ENCODE measurements around the gene MCTP2.

MCTP2 gene

DNA sequence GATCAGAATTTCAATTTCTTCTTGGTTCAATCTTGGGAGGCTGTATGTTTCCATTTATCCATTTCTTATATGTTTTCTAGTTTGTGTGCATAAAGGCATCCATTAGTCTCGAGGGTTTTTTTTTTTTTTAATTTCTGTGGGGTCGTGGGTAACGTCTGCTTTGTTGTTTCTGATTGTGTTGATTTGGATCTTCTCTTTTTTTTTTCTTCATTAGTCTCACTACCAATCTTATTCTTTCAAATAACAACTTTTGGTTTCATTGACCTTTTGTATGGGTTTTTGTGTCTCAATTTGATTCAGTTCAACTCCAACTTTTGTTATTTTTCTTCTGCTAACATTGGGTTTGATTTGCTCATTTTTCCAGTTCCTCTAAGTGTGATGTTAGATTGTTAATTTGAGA lies 48.9 kb downstream of the MCTP2 start:
- Mint-ChIP-seq H3K27me3 (no peaks in the 10 kb centered on the region), H3K36me3 (ENCODE audit: low read depth) (no peaks in the 10 kb centered on the region), H3K27ac (no peak overlapping the region), H3K4me3 (no peak overlapping the region), H3K9me3 (peaks cover 15% of the 10 kb centered on the region), H3K4me1 (ENCODE audit: low read depth) (no peaks in the 10 kb centered on the region)
- intact Hi-C loops (cut with micrococcal nuclease): no loop called here

DNA sequence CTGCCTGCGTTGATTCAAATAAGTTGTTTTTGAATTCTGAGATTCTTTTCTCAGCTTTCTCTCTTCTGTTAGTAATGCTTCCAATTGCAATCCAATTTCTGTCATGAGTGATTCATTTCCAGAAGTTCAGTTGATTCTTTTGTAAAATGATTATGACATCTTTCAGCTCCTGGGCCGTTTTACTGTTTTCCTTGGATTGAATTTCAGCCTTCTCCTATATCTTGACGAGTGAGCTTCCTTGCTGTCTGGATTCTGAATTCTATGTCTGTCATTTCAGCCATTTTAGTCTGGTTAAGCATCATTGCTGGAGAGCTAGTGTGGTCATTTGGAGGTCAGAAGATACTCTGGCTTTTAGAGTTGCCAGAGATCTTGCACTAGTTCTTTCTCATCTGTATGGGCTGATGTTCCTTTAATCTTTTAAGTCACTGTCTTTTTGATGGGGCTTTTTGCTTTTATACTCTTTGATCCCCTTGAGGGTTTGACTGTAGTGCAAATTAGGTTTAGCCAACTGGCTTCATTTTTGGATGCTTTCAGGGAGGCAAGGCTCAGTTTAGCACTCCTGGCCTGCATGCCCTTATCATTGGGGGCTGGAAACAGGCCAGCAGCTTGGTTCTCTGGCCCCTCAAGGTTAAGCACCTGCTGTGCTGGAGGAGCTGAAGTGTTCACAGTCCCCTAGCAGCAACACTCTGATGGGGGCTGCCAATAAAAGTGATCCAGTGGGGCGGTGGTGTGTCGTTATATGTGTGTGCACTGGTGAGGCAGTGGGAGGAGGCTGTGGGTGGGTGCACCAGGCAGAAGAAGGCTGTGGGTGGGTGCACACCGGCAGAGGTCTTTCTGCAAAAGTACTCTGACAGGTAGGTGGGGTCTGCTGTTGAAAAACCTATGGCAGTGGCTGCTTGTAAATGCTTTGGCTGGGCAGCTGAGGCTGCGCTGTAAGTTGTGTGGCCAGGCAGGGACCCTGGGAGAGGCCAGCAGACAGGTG lies 51.2 kb downstream of the MCTP2 start:
- no peak overlapping the region for H3K27ac Mint-ChIP-seq
- H3K36me3 Mint-ChIP-seq (ENCODE audit: low read depth): no peaks in the 10 kb centered on the region
- peaks cover 15% of the 10 kb centered on the region for H3K9me3 Mint-ChIP-seq
- H3K4me3 Mint-ChIP-seq: no peak overlapping the region
- intact Hi-C loops (cut with micrococcal nuclease): no loop called here
- peaks cover 4% of the 10 kb centered on the region for H3K4me1 Mint-ChIP-seq (ENCODE audit: low read depth)
- H3K27me3 Mint-ChIP-seq: peaks cover 3% of the 10 kb centered on the region

DNA sequence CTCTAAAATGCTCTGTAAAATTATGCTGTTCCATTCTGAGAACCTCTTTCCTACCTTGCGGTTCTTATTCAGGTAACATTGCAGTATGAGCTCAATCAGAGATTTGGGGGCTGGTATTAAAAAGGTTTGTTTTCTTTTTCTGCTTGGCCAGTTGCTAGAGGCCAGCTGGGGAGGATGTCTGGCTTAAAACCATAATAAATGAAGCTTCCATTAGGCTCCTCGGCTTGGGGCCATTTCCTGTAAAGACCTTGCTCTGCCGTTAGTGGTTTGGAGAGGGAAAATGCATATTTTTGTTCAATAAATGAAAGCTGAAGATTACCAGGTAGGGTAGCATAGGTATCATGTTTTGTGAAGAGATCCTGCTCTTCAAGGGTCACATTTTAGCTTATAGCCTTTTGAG lies 55.2 kb downstream of the MCTP2 start:
- H3K36me3 Mint-ChIP-seq (ENCODE audit: low read depth): no peaks in the 10 kb centered on the region
- H3K9me3 Mint-ChIP-seq: peaks cover 10% of the 10 kb centered on the region
- H3K4me3 Mint-ChIP-seq: no peak overlapping the region
- intact Hi-C loops (cut with micrococcal nuclease): no loop called here
- H3K4me1 Mint-ChIP-seq (ENCODE audit: low read depth): peaks cover 29% of the 10 kb centered on the region
- no peak overlapping the region for H3K27ac Mint-ChIP-seq
- H3K27me3 Mint-ChIP-seq: peaks cover 6% of the 10 kb centered on the region

DNA sequence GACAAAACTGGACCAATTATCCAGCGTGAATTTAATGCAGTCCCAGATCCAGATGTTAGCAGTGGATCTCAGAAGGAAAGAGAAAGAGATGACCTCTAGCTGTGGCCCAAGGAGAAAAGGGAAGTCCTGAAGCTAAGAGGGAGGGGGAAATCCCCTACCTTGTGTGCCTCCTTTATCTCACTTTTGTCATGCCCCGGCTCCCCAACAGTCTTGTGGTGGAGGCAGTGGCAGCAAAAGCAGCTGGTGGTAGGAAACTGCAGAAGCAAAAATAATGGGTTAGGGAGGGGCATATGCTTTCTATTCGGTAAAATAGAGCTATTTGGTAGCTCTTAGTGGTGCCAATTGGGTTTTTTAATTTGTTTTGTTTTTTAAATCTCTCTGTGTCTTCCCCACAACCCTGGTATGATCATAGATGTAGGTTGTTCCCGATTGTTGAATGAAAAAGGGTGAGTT lies 56.5 kb downstream of the MCTP2 start:
- Mint-ChIP-seq H3K27me3 (peaks cover 6% of the 10 kb centered on the region), H3K27ac (peak overlapping the region; percentile 60), H3K4me3 (peak overlapping the region; percentile 17), H3K9me3 (no peaks in the 10 kb centered on the region), H3K4me1 (ENCODE audit: low read depth) (peaks cover 29% of the 10 kb centered on the region), H3K36me3 (ENCODE audit: low read depth) (no peaks in the 10 kb centered on the region)
- intact Hi-C loops (cut with micrococcal nuclease): no loop called here

DNA sequence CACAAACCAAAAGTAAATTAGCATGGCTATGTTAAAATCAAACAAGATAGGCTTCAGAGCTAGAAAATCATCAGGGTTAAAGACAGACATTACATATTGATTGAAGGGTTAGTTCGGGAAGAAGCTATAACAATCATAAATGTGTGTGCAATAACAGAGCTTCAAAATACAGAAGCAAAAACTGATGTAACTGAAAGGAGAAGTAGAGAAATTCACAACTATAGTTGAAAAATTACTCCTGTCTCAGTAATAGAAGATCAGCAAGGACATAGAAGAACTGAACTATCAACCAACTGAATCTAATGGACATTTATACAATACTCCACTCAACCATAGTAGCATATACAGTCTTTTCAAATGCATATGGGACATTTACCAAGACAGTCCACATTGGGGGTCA lies 59.4 kb downstream of the MCTP2 start:
- intact Hi-C loops (cut with micrococcal nuclease): loop anchor here (10.0 kb wide), 2 partner anchors 56 to 116 kb away; partner anchors contain the start of gene MCTP2
- Mint-ChIP-seq H3K36me3 (ENCODE audit: low read depth) (no peaks in the 10 kb centered on the region), H3K27ac (no peak overlapping the region), H3K9me3 (no peaks in the 10 kb centered on the region), H3K4me1 (ENCODE audit: low read depth) (peaks cover 36% of the 10 kb centered on the region), H3K4me3 (no peak overlapping the region), H3K27me3 (peaks cover 9% of the 10 kb centered on the region)

DNA sequence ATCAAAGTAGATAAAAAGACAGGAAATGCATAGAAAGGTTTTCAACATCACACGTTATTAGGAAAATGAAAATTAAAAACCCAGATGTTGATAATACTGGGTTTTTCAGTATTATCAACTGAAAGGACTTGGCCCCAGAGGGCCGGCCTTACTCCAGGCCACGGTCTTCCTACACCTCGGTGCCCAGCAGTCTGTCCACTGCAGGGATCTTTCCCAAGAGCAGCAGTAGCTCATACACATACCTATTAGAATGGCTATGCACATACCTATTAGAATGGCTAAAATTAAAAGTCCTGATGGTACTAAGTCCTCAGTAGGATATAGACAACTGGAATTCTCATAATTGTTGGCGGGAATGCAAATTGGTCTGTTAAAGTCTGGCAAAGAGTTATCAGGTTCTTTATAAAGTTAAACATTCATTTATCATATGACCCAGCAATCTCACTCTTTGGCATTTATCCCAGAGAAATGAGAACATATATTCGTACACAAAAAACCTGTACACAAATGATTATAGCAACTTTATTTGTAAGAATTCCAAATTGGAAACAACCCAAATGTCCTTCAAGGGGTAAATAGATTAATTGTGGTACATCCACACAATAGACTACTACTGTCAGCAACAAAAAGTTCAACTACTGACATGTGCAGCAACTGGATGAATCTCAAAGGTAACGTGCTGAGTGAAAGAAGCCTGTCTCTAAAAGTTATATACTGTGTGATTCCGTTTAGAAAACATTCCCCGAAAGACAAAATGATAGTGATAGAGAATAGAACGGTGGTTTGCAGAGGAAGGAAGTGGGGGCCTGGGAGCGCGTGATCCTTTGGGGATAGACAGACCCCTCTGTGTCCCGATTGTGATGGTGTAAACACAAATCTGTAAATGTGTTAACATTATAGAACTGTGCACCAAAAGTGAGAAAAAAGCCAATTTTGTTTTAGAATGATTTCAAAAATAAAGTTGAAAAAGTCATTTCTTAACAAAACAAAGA lies 62.3 kb downstream of the MCTP2 start:
- no peaks in the 10 kb centered on the region for H3K36me3 Mint-ChIP-seq (ENCODE audit: low read depth)
- no peak overlapping the region for H3K4me3 Mint-ChIP-seq
- no peaks in the 10 kb centered on the region for H3K9me3 Mint-ChIP-seq
- peaks cover 3% of the 10 kb centered on the region for H3K27me3 Mint-ChIP-seq
- H3K4me1 Mint-ChIP-seq (ENCODE audit: low read depth): peaks cover 39% of the 10 kb centered on the region
- H3K27ac Mint-ChIP-seq: peak overlapping the region; percentile 15
- intact Hi-C loops (cut with micrococcal nuclease): loop anchor here (10.0 kb wide), 2 partner anchors 59 to 119 kb away; partner anchors contain the start of gene MCTP2

DNA sequence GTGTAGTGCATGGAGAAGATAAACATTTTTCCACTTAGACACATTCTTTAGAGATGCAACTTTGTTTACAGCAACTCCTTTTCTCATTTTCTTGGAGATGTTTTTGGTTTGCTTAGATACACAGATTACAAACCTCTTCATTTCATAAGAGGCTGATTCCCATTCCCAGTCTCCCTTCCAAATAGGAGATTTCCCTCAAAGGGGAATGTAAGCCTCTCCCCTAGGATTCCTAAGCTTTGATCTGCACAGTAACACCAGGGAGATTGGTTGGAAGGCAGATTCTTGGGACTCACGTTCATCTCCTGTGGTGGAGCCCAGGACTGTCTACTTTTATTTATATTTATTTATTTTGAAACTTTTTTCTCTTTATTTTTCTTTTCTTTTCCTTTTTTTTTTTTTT lies 63.2 kb downstream of the MCTP2 start:
- peaks cover 3% of the 10 kb centered on the region for H3K27me3 Mint-ChIP-seq
- no peaks in the 10 kb centered on the region for H3K36me3 Mint-ChIP-seq (ENCODE audit: low read depth)
- no peak overlapping the region for H3K4me3 Mint-ChIP-seq
- no peaks in the 10 kb centered on the region for H3K9me3 Mint-ChIP-seq
- H3K27ac Mint-ChIP-seq: no peak overlapping the region
- intact Hi-C loops (cut with micrococcal nuclease): loop anchor here (10.0 kb wide), 2 partner anchors 60 to 120 kb away; partner anchors contain the start of gene MCTP2
- peaks cover 33% of the 10 kb centered on the region for H3K4me1 Mint-ChIP-seq (ENCODE audit: low read depth)

DNA sequence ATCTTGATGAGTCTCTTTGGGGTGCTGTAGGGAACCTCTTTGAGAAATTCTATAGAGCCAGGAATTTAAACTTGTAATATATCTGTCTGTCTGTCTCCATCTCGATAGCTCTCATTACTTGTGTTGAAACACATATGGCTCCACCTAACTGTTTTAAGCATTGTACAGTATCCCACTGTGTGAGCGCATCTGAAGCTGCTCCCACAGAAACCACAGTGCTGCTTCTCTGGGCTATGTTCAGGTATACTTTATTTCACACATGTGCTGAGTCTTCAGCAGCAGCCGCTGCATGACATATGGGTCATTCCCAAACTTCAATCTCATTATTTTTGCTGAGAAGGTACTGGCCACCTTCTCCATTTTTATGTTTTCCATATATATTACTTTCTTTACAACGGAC lies 63.9 kb downstream of the MCTP2 start:
- H3K36me3 Mint-ChIP-seq (ENCODE audit: low read depth): no peaks in the 10 kb centered on the region
- H3K9me3 Mint-ChIP-seq: no peaks in the 10 kb centered on the region
- intact Hi-C loops (cut with micrococcal nuclease): loop anchor here (10.0 kb wide), 2 partner anchors 60 to 120 kb away; partner anchors contain the start of gene MCTP2
- peaks cover 3% of the 10 kb centered on the region for H3K27me3 Mint-ChIP-seq
- no peak overlapping the region for H3K27ac Mint-ChIP-seq
- peaks cover 33% of the 10 kb centered on the region for H3K4me1 Mint-ChIP-seq (ENCODE audit: low read depth)
- no peak overlapping the region for H3K4me3 Mint-ChIP-seq

DNA sequence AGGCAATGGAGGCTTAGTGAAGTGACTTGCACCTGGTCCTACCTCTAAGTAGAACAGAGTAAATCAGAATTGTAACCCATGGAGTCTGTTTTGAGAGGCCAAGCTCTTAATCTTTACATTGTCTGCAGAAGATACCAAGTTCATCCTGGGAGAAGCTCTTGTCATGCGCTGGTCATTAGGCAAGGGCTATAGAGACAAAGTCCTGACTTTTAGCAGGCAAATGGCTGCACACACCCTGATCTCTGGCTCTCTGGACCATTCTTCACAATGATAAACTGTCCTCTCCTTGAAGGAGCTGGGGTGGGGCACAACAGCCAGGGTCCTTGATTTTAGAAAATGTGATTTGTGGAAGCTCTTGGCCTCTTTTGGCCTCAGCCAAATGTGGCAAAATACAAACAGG lies 65.4 kb downstream of the MCTP2 start:
- Mint-ChIP-seq H3K27ac (no peak overlapping the region), H3K9me3 (no peaks in the 10 kb centered on the region), H3K4me1 (ENCODE audit: low read depth) (peaks cover 26% of the 10 kb centered on the region), H3K36me3 (ENCODE audit: low read depth) (no peaks in the 10 kb centered on the region), H3K27me3 (peaks cover 3% of the 10 kb centered on the region), H3K4me3 (no peak overlapping the region)
- intact Hi-C loops (cut with micrococcal nuclease): loop anchor here (10.0 kb wide), 2 partner anchors 62 to 122 kb away; partner anchors contain the start of gene MCTP2

DNA sequence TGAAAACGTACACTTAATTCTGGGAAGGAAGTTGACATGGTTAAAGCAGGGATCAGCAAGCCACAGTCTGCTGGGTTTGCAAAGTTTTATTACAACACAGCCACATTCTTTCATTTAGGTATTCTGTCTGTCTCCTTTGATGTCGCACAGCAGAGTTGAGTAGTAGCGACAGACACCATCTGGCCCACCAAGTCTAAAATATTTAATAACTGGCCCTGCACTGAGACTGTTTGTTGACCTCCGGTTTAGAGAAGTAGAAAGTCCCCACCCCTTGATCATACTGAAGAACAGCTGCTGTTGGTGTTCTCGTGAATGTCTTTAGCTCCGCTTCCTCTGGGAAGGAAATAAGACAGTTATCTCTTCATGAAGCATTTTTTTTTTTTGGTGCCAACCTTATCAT lies 66.2 kb downstream of the MCTP2 start:
- Mint-ChIP-seq H3K4me3 (peak overlapping the region; percentile 17), H3K36me3 (ENCODE audit: low read depth) (peaks cover 1% of the 10 kb centered on the region), H3K4me1 (ENCODE audit: low read depth) (peaks cover 33% of the 10 kb centered on the region), H3K27ac (peak overlapping the region; percentile 66), H3K27me3 (peaks cover 3% of the 10 kb centered on the region), H3K9me3 (peaks cover 2% of the 10 kb centered on the region)
- intact Hi-C loops (cut with micrococcal nuclease): loop anchor here (10.0 kb wide), 2 partner anchors 63 to 123 kb away; partner anchors contain the start of gene MCTP2

DNA sequence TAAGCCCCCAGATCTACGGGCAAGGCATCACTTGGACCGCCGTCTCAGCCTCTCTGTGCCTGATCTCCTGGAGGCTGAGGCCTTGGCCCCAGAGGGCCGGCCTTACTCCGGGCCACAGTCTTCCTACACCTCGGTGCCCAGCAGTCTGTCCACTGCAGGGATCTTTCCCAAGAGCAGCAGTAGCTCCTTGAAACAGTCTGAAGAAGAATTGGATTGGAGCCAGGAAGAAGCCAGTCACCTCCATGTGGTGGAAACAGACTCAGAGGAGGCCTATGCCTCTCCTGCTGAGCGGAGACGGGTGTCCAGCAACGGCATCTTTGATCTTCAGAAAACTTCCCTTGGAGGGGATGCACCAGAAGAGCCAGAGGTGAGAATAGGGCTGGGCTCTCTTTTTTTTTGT lies 67.0 kb downstream of the MCTP2 start:
- Mint-ChIP-seq H3K4me1 (ENCODE audit: low read depth) (peaks cover 33% of the 10 kb centered on the region), H3K4me3 (no peak overlapping the region), H3K9me3 (peaks cover 7% of the 10 kb centered on the region), H3K27ac (peak overlapping the region; percentile 66), H3K36me3 (ENCODE audit: low read depth) (peaks cover 5% of the 10 kb centered on the region), H3K27me3 (peaks cover 3% of the 10 kb centered on the region)
- intact Hi-C loops (cut with micrococcal nuclease): loop anchor here (10.0 kb wide), 2 partner anchors 64 to 124 kb away; partner anchors contain the start of gene MCTP2

DNA sequence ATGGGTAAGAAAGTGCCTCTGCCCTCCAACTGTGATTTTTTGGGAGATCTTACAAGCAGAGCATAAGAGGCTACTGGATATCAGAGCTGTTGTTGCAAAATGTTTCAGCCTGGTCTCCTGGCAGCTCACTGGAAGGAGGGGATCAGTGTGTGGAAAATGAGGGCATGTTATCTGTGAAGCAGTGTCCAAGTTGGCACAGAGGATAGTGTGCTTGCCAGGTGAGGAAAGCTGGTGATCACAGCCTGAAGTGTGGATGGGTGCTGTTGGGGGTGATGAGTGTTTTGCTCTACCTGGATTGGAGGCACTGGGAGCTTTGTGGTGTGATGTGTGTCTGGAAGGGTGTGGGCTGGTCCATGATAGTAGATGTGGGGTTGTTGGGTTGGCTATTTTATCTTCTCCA lies 69.3 kb downstream of the MCTP2 start:
- Mint-ChIP-seq H3K27ac (no peak overlapping the region), H3K9me3 (peaks cover 7% of the 10 kb centered on the region), H3K4me3 (no peak overlapping the region), H3K27me3 (no peaks in the 10 kb centered on the region), H3K36me3 (ENCODE audit: low read depth) (peaks cover 5% of the 10 kb centered on the region), H3K4me1 (ENCODE audit: low read depth) (peaks cover 26% of the 10 kb centered on the region)
- intact Hi-C loops (cut with micrococcal nuclease): no loop called here

DNA sequence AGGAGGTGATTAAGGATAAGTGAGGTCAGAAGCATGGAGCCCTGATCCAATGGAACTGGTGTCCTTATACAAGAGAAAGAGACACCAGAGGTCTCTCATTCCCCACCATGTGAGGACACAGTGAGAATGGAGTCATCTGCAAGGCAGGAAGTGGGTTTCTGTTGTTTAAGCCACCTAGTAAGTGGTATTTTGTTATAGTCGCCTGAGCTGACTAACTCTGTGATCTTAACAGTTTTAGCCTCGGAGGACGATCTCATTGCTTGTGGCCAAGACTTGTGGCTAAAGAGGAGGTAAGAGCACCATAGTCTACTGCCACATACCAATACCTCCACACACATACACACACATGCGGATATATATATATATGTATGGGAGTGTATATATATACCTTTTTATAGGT lies 73.8 kb downstream of the MCTP2 start:
- H3K4me3 Mint-ChIP-seq: no peak overlapping the region
- no peaks in the 10 kb centered on the region for H3K27me3 Mint-ChIP-seq
- H3K36me3 Mint-ChIP-seq (ENCODE audit: low read depth): peaks cover 5% of the 10 kb centered on the region
- H3K27ac Mint-ChIP-seq: no peak overlapping the region
- peaks cover 7% of the 10 kb centered on the region for H3K9me3 Mint-ChIP-seq
- intact Hi-C loops (cut with micrococcal nuclease): no loop called here
- peaks cover 28% of the 10 kb centered on the region for H3K4me1 Mint-ChIP-seq (ENCODE audit: low read depth)
